GM12872 (cell line): ENCODE measurements around the gene TFF1.

Source experiments
- CTCF ChIP-seq: IDR thresholded peaks from 3 replicates; pipeline ENCODE4 v1.5.1; 2011; ENCODE audit warnings: low read depth, mild to moderate bottlenecking, low read length, moderate library complexity; ENCODE audit not compliant: insufficient read depth

The TFF1 gene

GRCh38 chr21:42350318-42350910 lies 15.9 kb downstream of the TFF1 start:
- TF ChIP-seq CTCF, result no peak

GRCh38 chr21:42349420-42350317 lies 16.7 kb downstream of the TFF1 start:
- TF ChIP-seq CTCF, result no peak

GRCh38 chr21:42348762-42349161 lies 17.6 kb downstream of the TFF1 start:
- no peak for TF ChIP-seq CTCF

- no peak for TF ChIP-seq CTCF
Measured at GRCh38 chr21:42347601-42348327, 18.6 kb downstream of the TFF1 start.

GRCh38 chr21:42346866-42347600 lies 19.3 kb downstream of the TFF1 start:
- TF ChIP-seq CTCF, result no peak

GRCh38 chr21:42346441-42346840 lies 19.9 kb downstream of the TFF1 start:
- no peak for TF ChIP-seq CTCF
